SK-N-MC (cell line): ENCODE data around the gene CLCN2.

ENCODE experiments used
- EZH2 ChIP-seq: fragments of 200-600 bp; sonication (generic); IDR thresholded peaks from one replicate; pipeline ENCODE4 v1.6.1; 2017; ENCODE audit warnings: antibody characterized with exemption
- POLR2AphosphoS5 ChIP-seq: IDR thresholded peaks from 2 replicates; pipeline ENCODE4 v1.6.1; 2012; ENCODE audit warnings: mild to moderate bottlenecking, low read depth, low read length, borderline replicate concordance

GRCh38 chr3:184327171-184327570 is 34.2 kb downstream of the CLCN2 start:
- TF ChIP-seq POLR2AphosphoS5 (no peak; the same call in 1 of the 2 replicates), EZH2 (no peak)
